HG03066 (cell line): ENCODE results near the gene STK38L.

Experiments
- ATAC-seq: cut with Tn5 transposase; IDR thresholded peaks from one replicate; pipeline ENCODE4 v1.9.1; 2021; ENCODE audit warnings: low read depth; ENCODE audit not compliant: unreplicated experiment

Gene STK38L

DNA sequence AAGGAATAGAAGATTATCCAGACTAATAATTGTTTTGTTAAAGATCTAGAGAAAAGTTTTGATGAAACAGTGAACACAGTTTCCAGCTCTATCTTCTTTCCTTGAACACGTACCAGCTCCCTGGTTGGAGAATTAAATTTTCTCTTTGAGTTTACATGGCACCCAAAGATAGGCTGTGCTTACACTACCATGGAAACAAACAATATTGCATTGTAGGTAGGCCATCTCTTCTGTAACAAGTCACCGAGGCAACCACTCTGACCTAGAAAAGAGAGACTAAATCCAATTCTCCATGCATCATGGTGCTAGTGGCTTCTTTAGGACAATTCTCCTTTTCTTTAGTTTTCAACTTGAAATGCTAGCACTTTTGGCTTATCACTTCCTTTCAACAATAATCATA, 98.5 kb downstream of the STK38L start:
- ATAC-seq, result no peak

DNA sequence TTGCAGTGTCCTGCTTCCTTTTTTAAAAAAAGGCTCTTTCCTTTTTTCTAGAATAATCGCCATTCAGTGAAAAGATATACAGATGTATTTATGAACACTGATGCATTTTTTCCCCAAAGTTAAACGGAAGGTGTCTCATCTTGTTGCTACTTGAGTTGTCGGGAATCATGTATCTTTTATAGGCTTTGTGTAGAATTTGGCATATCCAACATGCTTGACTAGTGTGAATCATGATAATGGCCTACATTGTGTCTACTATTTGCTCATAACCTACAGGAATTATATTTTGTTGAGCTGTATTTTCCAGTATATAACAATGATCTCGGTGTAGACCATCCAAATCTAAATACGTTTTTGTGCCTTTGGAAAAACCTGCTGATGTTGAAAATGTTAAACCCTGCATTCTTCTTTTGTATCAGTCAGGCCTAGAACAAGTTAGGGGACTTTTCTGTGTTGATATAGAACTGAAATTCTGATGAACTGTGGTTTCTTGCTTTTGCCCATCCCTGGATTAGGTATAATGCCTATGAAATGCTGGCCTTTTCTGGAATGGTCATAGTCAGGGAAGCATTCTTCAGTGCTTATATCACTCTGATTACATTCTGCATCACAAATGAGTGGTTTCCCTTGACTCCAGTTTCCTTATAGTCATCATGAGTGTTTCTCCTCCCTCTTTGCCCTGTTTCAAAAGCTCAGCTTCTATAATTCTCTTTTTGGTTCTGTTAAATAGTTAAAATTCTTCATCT, 99.3 kb downstream of the STK38L start:
- ATAC-seq, result no peak

DNA sequence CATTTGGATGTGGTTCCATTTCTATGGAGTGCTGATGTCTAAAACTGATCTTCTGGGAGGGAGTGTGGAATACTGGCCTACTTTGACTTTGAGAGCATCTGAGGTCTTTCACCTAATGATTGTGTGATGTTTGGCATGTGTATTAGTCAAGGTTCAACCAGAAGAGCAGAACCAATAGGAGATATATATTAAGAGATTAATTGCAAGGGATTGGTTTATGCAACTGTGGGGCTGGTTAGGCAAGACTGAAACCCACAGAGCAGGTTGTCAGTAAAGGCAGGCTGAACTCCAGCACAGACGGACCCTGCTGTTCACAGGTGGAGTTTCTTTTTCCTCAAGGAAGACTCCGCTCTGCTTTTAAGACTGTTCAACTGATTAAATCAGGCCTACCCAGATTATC, 100.2 kb downstream of the STK38L start:
- ATAC-seq, result no peak

DNA sequence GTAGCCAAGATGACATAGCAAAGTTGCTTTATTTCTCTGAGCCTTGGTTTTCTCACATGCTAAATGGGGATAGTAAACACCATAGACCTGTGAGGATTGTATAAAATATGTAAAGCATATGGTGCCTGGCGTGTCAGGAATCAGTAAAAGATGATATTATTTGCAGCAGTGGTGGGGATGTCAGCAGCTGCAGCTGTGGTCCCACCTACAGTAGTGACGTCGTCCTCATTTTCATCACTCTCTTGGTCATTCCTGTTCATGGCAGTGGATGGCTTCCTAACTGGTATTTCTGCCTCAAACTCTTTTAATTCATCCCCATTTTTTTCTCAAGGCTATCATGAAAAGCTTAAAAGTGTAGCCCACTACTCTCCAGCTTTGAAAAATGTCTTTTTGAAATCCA, 100.7 kb downstream of the STK38L start:
- no peak for ATAC-seq

DNA sequence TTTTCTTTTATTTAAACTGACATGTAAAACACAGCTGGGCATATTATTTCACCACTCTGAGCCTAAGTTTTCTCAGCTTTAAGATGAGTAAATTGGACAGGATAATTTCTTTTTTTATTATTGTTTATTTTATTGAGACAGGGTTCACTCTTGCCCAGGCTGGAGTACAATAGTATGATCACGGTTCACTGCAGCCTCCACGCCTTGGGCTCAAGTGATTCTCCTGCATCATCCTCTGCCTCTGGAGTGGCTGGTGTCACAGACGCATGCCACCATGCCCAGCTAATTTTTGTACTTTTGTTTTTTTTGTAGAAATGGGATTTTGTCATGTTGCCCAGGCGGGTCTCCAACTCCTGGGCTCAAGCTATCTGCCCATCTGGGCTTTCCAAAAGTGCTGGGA, 101.3 kb downstream of the STK38L start:
- ATAC-seq, result no peak

DNA sequence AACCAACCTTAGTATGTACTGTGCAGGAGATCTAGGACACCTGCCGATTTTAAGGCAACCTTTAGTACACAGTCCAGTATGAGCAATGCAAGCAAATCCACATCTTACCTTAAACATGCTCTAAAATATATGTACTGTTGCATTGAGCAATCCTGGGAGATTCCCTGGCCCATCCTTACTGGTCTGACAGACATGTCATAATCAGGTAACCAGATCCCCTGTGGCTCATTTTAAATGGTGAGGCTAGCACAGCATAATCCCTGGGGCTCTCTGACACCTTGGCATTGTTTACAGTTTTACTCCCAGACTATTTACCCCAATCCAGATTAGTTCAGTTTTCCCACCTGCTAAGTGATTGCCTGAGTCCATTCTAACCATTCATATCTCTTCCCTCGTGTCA, 103.7 kb downstream of the STK38L start:
- ATAC-seq, result no peak

DNA sequence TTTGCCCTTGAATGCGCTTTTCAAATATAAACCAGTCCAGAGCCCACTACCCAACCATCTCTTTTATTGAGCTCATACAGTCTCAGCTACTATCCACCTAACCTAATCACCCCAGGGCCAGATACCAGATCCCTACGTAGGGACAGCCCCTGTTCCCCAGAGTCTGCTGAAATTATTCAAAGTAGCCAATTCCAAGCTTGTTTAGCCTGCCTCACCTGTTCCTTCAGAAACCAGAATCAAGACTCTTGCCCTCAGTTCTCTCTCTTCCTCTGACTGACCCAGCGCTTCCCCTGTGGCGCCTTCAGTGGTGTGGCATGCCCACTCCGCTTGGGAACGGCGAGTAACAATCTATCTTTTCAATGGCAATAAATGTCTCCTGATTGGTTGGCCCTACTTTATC, 107.4 kb downstream of the STK38L start:
- ATAC-seq, result no peak

DNA sequence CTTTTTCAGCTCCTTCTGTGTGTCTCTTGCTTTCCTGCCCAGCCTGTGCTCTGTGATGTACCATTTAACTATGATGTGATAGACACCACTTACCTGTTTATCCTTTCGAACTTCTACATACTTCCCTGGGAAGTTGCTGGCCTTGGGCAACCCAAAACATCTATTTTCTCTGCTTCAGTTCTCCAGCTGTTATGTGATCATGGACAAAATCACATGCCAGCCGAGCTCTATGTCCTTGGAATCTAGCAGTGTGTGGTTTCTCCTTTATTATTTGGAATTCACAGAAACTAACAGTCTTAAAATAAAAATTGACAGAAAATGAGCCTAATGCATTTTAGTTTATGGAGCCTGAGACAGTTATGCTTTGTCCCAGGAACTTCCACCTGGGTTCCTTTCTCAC, 111.4 kb downstream of the STK38L start:
- no peak for ATAC-seq

DNA sequence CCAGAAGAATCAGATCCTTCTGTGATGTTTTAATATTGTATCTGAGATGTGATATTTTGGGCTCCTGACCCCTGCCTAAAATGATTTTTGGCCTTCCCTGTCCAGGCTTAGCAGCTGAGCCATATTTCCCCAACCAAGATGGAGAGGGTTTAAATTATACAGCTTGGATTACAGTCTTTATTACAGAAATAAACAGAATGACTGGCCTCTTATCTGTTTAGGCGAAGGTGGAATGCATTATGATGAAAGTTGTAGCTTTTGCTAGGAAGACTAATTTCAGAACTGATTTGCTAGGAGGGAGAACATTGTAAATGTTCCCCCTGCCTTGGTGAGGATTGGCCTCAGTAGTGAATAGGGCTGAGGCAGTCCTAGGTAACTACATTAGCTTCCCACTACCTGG, 111.9 kb downstream of the STK38L start:
- no peak for ATAC-seq

DNA sequence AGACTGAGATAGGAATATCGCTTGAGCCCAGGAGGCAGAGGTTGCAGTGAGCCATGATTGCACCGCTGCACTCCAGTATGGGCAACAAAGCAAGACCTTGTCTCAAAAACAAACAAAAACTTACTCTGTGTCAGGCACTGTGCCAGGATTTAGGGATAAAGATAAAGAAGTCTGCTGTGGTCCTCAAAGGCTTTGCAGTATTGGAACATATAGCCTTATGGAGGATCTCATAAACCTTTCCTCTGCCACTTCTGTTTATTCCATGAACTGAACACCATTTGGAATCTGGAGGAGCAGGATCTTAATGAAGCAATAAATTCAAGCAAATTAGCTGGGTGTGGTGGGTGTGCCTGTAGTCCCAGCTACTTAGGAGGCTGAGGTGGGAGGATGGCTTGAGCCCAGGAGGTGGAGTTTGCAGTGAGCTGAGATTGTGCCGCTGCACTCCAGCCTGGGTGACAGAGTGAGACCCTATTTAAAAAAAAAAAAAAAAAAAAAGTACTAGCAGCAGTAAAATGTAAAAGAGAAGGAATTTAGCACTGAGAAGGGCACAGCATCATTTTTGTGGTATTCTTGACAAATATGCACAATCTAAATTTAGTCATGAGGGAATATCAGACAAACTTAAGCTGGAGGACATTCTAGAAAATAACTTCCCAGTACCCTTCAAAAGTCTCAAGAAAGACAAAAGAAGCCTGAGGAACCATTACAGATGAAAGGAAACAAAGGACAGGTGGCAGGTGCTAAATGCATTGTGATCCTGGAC, 115.7 kb downstream of the STK38L start:
- ATAC-seq, result no peak

DNA sequence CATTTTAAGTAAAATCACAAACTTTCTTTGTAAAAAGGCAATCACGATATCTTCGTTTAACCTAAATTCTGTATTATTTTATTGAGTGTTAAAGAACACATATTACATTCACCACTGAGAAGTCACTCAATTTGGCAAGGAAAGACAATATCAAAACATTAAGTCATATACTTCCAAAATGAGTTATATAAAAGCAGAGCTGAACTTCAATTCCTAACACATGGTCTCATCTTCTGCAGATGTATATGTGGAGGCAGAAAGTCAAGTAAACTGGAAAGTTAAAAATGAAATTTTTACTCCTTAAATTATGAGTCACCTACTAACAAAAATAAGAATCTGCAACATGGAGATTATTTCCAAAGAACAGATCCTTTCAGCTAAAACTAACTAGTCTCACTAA, 117.3 kb downstream of the STK38L start:
- ATAC-seq, result no peak

DNA sequence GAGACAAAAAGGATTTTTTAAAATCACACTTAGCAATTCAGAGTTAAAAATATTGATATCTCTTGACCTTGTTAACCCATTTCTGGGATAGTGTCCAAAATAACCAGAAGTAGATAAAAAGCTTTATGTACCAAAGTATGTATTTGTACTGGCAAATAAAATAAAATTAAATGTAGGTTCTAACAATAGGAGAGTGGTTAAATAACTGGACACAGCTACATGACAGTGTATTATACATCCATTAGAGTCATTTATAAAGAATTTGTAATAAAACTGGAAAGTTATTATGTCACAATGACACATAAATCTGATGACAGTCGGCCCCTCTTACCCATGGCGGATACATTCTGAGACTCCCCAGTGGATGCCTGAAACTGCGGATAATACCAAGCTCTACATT, 122.5 kb downstream of the STK38L start:
- ATAC-seq, result no peak

DNA sequence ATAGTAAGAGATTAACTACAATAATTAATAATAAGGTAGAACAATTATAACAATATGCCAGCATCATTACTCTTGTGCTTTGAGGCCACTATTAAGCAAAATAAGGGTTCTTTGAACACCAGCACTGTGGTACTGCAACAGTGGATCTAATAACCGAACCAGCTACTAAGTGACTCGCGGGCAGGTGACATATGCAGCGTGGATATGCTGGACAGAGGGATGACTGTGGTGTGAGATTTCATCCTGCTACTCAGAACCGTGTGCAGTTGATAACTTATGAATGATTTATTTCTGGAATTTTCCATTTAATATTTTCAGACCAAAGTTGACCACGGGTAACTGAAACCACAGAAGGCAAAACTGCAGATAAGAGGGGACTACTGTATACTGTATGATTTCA, 123.0 kb downstream of the STK38L start:
- ATAC-seq, result no peak
